GM18909 (cell line): ENCODE data around the gene INSYN2B.

Experiments
- ATAC-seq: cut with Tn5 transposase; IDR thresholded peaks from one replicate; pipeline ENCODE4 v1.9.1; 2021; ENCODE audit warnings: mild to moderate bottlenecking; ENCODE audit not compliant: unreplicated experiment, poor library complexity

The INSYN2B gene

DNA sequence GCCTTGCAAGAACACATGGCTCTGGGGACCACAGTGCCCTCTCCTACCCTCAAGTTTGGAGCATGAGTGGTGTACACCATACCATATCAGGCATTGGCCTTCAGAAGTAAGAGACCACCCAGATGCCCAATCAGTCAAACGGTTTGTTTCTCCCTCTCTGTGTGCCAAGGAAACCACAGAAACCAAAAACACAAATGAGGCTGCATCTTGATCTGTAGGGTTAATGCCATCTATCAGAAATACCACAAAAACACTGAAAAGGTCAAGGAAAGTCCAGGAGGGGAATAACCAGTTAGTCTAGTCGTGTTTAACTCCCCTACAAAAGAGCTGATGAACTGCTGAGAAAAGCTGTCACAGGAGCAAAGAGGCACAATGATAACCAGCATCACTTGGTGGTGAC lies 78.4 kb downstream of the INSYN2B start:
- ATAC-seq: peak; percentile 36

- no peak for ATAC-seq
Observed at GRCh38 chr5:169897481-169897880, 82.8 kb downstream of the INSYN2B start.

DNA sequence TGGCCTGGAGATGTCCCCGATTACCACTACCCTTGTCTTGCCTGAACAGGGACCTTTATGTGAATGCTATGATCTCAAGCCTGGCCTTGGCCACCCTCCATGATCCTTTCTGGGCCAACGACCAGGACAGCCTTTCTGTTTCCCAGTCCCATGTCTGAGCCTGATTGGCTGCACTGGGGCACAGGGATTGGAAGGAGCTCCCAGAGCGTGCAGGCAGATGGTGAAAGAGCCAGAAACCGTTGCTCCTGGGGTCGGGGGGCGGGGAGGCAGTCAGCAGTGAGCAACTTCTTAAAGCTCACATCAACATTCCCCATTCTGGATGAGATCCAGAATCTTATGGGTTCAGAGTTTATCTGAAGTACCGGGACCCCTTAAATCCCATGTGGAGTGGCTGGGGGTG lies 84.4 kb downstream of the INSYN2B start:
- ATAC-seq: no peak

DNA sequence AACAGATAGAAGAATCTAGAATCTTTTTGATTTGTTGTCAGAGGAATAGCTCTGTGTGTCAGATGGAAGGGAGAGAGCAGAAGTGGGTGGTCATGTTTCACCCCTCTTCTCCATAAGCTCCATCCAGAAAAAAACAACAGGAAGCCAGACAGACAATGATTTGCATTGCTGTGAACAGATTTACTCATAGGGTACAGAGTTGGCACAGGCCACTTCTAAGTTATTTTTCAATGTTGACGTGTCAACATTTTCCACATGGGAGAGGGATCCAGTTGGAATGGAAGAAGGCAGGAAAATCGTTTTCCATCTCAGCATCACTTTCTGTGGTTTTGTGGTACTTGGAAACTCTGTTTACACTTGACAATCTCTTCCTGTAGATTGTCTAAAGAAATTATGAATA lies 86.7 kb downstream of the INSYN2B start:
- no peak for ATAC-seq

DNA sequence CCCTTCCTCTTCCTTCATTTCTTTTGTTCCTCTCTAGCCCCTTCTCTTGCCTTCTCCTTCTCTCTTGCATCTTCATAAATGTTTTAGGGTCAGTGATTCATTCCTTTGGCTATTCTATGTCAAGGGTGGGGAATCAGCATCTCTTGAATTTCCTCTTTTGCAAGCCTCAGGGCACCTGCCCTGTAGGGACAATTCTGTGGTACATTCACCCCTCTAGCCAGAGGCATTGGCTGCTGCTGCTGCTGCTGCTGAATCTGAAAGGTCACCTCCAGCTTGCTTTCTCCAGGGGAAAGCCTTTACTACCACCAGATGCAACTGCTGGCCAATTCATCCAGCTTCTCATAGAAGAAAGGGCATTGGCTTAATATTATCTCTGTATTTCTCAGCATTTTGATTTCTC lies 87.3 kb downstream of the INSYN2B start:
- ATAC-seq: no peak

DNA sequence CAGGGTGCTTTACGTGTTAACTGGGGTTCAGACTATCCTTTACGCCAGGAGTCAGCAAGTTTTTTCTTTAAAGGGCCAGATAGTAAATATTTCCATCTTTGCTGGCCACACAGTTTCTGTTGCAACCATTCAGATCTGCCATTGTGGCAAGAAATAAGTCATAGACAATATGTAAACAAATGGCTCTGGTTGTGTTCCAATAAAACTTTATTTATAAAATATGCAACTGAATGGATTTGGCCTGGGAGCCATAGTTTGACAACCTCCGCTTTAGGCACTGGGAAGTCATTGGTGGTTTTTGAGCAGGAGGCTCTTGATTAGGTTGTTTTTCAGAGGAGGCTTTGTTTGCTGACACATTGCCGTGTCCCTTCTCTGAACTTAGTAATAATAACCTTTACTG lies 90.7 kb downstream of the INSYN2B start:
- ATAC-seq: no peak

GRCh38 chr5:169886677-169887076 lies 93.6 kb downstream of the INSYN2B start:
- ATAC-seq: no peak

GRCh38 chr5:169886033-169886432 lies 94.3 kb downstream of the INSYN2B start:
- ATAC-seq: no peak

DNA sequence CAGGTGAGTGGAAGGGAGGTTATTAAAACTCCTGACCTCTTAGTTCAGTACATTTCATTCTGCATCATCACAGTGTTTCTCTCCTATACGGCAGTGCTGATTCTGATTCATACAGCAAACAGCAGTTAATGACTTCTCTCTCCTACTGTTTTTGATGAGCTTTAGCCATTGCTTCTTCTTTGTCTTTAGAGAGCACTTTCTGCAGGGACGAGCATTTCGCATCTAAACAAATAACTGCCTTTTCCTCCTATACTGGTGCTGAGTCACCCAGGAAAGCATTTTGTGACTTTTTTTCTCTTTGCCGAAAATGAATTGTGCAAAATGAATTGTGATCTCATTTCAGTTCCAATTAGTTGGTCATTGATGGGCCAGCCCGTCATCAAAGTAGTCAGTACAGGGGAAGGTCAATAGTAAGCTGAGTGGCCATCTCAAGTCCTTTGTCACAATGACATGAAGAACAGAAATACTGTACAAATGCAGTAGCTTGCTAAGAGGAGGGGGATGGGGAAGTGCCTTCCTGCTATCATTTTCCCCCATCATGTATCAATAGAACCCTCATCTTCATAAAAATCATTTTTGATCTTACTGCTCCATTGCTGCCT lies 98.5 kb downstream of the INSYN2B start:
- no peak for ATAC-seq

DNA sequence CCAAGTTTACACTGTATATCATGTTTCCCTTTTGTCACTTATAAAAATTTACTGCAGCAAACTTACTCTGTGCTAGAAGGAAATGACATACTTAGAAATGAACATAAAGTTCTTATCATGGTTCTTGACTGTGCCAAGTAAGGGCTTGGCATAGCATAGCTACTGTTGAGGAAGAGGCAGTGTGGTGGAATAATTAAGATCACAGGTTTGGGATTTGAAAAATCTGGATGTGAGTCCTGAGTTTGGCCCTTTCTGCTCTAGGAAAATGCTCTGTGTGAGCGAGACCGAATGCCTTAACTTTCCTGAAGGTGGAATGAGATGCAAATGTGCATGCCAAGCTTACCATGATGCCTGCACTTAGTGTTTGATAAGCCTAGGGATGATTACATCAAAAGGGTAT lies 99.5 kb downstream of the INSYN2B start:
- ATAC-seq: no peak

DNA sequence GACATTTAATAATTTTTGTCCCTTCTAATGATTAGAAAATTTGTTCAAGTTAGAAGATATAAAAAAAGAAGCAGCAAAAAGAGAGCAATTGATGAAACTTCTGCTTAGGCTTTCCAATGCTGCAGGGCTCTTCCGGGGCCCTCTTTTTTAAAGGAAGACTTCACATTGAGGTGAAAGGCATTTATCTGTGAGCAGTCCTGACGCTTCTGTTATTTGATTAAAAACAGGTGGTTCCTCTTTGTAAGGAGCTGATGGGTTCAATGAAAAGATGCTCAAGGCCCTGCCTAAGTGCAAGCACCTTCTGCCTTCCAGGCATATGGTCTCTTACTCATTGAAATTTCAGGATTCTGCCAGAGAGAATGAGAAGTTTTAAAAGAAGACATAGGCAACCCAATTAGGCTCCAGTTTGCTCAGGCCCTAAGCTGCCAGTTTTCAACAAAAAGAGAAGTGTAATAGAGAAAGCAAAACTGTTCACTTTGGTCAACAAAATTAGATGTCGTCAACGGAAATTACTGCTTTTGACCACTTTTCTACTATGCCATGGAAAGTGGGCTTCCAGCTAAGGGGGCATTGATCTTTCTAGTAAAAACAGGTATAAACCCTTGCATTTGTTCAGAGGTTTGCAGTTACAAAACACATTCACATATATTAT lies 100.2 kb downstream of the INSYN2B start:
- peak; percentile 71 for ATAC-seq

- no peak for ATAC-seq
Observed at GRCh38 chr5:169876386-169876785, 103.9 kb downstream of the INSYN2B start.

DNA sequence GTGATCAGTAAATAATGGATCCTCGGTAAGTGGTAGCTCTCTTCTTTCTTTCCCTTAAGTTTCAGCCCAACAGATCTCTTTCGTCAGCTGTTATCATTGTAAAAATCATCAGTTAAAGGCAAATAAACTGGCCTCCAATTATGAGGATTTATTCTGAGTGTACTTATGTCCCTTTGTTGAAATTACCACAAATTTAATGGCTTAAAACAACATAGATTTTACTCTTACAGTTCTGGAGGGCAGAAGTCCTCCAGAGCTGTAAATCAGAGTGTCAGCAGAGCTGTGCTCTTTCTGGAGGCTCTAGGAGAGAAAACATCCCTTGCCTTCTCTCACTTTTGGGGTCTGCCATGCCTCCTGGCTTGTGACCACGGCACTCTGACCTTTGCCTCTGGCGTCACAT lies 104.6 kb downstream of the INSYN2B start:
- no peak for ATAC-seq

GRCh38 chr5:169875091-169875728 lies 105.1 kb downstream of the INSYN2B start:
- ATAC-seq: no peak

DNA sequence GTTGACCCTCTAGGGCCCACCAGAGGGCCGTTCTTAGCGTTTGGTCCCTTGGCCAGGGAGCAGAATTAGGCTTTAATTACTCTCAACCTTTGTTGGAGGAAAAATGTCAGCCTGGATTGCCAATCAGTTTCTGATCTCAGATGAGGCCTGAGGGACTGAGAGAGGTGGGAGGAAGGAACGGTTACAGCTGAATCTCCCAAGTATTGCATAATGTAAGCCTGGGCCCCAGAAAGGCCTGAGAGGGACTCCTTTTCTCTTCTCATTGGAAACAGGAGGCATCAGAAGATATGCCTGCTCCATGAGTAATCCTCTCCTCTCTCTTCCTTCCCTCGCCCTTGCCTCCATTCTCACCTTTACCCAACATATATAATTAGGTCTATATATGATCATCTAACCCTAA lies 105.7 kb downstream of the INSYN2B start:
- no peak for ATAC-seq

- no peak for ATAC-seq
Observed at GRCh38 chr5:169873642-169874041, 106.7 kb downstream of the INSYN2B start.

- no peak for ATAC-seq
Observed at GRCh38 chr5:169871826-169872490, 108.3 kb downstream of the INSYN2B start.

DNA sequence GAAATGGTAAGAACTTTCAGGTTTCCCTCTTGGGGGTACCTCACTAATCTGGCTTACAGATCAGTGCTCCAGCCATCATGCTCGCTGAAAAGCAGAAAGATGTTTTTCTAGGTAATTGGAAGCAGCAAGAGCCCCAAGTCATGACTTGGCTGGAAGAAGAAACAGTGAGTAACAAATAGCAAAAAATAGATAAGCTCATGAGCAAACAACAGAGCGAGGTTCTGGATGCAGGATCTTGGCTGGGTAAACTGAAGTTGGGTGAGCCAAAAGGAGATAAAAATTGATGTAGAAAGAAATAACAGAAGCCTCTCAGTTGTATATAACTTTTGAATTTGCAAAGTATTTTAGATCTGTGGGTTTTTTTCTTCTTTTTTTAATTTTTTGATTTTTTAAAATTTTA lies 110.1 kb downstream of the INSYN2B start:
- no peak for ATAC-seq

DNA sequence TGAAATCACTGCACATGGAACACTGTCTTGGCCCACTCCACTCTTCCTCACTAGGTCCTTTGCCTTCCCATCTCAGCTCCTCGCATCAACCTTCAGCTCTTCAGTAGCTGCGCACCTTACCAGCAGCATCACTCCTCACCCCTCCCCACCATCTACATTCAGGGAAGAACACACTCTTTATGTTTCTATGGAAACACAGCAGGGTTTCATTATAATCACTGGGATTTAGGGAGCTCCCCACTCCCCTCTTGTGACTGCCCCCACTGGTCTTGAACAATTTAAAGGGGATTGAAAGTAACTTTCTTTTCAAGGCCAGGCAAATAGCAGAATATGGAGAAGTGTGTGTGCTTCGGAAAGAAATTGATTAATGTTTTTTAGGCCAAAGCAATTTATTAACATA lies 111.2 kb downstream of the INSYN2B start:
- ATAC-seq: no peak

- no peak for ATAC-seq
Observed at GRCh38 chr5:169867347-169867746, 112.9 kb downstream of the INSYN2B start.

DNA sequence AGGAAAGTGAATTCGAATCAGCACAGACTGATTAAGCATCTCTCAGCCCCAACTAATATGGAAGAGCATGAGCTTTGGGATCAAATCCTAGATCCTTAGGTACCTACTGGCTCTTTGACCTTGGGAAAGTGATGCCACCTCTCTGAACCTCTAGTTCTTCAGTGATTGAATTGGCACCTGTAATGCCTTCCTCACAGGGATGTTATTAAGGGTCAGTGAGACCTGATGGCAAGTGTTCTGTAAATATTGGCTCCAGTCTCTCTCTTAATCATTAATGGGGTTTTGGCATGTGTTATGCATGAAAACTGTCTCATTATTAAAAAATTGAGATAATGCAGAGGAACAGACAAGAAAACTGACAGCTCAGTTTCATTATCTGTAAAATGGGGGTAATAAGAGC lies 115.8 kb downstream of the INSYN2B start:
- ATAC-seq: no peak
